ENCODE results near the gene ZNF594.
"Not testable (repeated sequence)": the region's sequence is repeated elsewhere in the genome, so short reads cannot be mapped to it uniquely, and the experiment has no call there.

The ZNF594 gene

DNA sequence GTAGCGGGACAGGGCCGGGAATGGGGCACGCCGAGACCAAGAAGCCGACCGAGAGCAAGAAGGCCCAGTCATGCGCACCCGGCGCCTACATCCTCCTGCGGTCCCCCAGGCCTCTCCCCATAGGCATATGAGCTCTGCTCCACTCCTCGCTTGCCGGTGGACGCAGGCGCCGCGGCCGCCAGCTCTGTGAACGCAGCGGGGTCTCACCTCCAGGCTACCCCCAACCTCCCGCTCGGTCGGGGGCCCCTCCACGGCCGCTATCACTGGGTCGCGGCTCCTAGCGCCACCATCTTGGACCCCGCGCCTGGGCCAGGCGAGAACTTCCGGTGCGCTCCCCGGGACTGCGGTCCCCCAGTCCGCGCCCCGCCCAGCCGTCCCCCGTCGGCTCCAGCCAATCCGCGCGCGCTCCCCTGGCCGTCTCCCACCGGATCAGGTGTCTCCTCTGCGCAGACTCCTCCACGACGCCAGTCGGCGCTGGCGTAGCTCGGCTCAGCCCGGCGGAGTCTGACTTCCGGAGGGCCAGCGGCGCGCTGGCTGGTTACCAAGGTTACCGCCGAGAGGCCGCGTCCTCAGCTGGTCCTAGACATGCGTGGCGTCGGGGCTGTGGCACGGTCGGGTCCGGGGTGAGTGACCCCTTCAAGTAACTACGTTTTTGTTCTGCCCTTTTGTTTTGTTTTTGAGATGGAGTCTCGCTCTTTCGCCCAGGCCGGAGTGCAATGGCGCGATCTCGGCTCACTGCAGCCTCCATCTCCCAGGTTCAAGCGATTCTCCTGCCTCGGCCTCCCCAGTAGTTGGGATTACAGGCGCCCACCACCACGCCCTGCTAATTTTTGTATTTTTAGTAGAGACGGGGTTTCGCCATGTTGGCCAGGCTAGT lies at the start of gene ZNF594:
Gene ZNF594, minus strand, starts transcription at position 328 of the 877 bp plus-strand sequence. CDS start 7,612 bp downstream, outside the sequence.
- peak; percentile 87 for DNase-seq

DNA sequence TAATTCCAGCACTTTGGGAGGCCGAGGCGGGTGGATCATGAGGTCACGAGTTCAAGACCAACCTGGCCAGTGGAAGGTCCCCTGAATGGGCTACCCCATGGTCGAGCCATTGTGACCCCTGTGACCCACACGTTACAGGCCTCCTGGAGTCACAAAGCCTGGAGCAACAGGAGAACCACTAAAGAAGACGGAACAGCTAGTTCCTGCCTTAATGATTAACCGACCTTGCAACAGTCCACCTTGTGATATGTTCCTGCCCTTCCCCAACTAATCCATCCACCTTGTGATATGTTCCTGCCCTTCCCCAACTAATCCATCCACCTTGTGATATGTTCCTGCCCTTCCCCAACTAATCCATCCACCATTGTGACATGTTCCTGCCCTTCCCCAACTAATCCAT lies 48.1 kb upstream of the ZNF594 start:
- DNase-seq = not testable (repeated sequence)

DNA sequence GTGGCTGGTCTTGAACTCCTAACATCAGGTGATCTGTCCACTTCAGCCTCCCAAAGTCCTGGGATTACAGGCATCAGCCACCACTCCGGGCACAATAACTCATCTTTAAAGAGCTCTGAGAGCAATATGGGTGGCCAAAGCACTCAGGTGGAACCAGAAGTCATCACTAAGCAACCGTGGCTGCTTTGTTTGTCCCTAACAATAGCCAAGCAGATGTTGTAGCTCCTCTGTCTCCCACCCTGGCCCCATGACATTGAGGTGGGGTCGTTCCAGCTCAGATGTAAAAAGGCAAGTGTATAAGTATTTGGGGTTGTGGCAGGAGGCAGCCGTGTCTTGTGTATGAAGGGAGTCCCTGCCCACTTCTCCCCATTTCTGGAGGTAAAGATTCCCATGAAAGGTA lies 46.7 kb upstream of the ZNF594 start:
- no peak for DNase-seq

DNA sequence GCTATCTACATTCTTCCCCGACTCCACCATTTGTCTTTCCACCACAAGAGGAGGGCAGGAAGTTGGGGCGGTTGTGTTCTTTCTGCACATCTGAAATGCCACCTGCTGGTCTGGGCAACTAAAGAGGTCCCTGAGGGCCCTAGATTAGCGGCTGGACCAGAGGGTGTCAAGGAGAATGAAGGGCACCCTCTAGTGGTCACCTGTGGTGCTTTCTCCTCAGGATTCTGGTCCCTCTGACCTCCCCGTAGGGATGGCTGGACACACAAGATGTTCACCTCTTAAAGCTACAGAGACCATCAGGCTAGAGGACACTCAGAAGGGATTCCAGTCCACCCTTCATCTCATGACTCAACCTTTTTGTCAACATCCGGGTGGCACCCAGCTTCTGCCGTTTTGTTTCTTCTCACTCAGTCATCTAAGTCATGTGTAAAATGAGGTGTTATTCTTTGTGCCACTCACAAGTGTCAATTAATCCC lies 45.9 kb upstream of the ZNF594 start:
- no peak for DNase-seq

DNA sequence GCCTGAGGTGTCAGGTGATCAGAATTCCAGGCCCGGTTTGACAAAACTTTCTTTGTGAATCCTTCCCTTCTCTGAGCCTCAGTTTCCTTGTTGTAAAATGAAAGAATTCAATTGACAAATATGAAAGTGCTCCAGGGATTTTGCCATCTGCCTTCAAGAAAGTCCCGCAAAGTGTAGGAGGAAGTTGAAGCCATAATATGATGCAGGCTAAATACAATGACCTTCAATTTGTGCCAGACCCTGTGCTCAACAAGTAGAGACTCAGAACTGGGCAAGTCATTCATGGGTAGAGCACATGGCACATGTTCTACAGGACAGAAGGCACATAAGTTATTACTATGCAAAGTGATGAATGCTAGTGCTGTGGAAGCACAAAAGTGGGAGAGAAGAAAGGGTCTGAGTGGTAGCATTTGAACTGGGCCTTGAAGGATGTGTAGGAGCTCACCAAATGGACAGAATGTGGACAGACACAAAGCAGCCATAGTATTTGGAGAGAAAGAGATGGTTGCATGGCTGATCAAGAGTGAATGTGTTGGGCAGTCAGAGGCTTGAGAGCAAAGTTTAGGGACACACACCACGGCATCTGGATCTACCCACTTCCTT lies 45.4 kb upstream of the ZNF594 start:
- no peak for DNase-seq

DNA sequence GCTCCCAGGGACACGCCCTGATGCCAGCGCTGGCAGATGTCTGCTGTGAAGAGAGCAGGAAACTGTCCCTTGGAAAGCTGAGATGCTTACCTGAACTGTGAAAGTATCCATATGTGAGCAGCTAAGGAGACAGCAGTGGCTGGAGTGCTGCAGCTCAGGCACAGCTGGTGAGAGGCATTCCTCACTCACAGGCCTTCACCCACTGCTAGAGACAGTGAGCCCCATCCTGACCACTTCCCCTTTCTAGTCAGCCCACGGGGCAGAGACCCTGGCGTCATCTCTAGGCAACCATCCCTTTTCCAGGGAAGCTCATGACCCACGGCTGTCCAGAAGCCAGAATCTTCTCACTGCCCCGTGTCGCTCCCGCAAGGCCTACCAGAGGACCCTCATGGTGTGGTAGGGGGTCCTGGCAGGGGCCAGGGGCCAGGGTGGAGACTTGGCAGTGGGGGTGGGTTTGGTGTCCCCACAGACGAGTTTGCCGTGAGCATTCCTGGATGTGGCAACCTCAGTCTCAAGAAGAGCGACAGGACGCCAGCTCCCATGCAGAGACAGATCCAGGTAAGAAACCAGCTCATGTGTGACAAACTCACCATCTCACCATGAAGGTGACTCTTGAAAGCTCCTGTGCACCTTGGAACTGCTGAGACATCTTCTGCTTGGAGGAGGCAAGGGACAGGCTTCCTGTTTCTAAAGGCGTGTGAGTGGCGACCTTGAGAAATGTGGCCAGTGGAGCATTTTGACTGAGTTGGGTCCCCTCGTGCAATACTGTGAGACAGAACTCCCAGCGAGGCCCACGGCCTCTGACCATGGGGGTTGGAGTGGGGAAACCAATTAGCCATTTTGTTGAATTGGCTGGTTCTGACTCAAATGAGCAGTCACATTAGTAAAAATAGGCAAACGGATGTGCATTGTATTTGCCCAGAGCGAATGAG lies 43.2 kb upstream of the ZNF594 start, which contains the start of gene SCIMP:
Gene SCIMP, minus strand, starts transcription at position 216 of the 932 bp plus-strand sequence. Its CDS starts 105 bp downstream, at position 111.
- DNase-seq = no peak

DNA sequence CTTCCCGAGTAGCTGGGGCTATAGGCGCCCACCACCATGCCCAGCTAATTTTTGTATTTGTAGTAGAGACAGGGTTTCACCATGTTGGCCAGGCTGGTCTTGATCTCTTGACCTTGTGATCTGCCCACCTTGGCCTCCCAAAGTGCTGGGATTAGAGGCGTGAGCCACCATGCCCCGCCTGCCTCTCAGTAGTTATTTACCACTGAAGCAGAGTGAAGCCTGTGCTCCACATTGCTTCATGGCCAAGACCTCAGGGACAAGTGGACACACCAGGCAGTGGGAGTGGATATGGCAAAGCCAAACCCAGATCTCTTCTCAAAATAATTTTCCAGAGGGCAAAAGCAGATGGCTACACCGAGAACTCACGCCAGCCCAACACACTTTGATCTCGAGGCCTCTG lies 41.8 kb upstream of the ZNF594 start:
- DNase-seq = not testable (repeated sequence)

DNA sequence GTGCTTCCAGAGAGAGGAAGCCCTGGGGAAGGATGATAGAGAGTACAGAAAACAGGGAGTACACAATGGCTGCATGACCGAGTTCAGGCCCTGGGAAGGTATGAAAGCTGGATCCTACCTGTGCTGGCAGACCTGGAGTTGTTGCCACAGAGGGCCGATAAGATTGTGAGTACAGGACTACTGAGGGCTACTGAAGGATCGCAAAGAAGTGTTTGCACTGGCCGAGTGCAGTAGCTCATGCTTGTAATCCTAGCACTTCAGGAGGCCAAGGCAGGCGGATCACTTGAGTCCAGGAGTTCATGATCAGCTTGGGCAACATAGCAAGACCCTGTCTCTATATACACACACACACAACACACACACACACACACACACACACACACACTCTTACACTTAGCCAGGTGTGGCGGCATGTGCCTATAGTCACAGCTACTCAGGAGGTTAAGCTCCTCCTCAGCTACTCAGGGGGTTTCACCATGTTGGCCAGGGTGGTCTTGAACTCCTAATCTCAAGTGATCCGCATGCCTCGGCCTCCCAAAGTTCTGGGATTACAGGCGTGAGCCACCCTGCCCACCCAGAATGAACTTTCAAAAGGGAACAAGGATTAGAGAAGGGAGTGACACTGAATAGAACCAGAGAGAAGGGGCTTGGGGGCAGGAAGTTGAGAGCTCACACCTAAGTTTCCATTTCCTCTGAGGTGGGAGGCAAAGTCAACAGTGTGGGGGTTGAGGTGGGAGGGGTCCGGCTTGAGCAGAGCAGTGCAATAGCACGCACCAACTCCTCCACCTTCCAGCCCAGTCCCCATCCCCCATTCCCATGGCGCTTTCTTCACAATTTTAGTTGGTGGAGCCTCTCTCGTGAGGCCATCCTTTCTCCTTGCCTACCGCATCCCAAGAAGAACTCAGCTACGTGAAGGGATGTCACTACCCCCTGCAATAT lies 35.5 kb upstream of the ZNF594 start:
- no peak for DNase-seq

DNA sequence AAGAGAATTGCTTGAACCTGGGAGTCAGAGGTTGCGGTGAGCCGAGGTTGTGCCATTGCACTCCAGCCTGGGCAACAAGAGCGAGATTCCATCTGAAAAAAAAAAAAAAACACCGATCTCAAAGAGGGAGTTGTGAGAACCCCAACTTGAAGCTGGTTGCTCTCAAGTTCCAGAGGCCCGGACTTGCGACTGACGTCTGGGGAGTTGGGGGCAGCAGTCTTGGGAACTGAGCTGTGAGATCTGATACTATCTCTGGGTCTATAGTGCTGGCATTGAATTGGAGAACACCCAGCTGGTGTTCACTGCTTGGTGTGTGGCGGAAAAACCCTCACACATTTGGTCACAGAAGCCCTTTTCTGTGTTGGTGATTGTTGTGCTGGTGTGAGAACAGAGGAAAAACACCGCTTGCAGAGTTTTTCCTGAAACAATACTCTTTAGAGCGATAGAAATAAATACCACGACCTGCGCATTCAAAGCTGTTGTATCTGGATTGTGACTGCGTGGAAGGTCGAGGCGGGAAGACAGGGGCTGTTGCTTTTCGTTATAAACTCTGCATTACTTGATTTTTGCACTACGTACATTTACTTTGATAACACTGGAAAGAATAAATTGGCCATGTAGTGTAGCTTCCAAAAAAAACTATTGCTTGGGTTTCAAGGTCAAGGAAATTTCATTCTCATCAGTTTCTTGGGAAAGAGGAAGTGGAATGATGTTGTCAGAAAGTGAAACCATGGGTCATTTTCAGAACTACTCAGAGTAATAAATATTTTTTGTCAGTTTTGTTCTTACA lies 34.2 kb upstream of the ZNF594 start:
- no peak for DNase-seq

DNA sequence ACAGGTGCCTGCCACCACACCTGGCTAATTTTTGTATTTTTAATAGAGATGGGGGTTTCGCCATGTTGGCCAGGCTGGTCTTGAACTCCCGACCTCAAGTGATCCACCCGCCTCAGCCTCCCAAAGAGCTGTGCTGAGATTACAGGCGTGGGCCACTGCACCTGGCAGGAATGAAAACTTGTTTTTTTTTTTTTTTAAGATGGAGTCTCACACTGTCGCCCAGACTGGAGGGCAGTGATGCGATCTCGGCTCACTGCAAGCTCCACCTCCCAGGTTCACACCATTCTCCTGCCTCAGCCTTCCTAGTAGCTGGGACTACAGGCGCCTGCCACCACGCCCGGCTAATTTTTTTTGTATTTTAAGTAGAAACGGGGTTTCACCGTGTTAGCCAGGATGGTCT lies 30.2 kb upstream of the ZNF594 start:
- not testable (repeated sequence) for DNase-seq

DNA sequence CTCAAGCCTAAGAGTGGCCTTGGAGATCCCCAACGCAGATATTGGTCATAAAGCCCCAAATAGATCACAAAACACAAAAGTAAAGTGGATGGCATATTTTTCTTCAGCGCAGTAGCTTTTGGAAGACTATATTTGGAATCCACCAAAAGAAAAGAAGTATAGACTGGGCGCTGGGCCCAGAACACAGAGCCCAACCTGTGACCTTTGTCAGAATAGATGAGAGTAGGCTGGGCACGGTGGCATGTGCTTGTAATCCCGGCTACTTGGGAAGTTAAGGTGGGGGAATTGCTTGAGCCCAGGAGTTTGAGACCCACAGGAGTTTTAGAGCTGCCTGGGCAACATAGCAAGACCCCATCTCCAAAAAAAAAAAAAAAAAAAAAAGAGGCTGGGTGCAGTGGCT lies 28.4 kb upstream of the ZNF594 start:
- no peak for DNase-seq

DNA sequence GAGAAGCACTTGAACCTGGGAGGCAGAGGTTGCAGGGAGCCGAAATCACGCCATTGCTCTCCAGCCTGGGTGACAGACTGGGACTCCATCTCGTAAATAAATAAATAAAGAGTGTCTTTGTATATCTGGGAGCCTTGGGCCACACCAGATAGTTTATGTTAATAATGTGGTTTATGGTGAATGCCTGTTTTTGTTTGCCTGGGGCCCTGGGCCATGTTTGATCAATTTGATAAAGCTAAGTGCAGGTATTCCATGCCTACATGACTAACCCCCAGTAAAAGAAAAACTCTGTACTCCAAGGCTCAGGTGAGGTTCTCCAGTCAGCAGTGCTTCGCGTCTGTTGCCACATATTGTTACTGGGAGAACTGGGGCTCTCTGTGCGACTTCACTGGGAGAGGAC lies 27.9 kb upstream of the ZNF594 start:
- DNase-seq = no peak

DNA sequence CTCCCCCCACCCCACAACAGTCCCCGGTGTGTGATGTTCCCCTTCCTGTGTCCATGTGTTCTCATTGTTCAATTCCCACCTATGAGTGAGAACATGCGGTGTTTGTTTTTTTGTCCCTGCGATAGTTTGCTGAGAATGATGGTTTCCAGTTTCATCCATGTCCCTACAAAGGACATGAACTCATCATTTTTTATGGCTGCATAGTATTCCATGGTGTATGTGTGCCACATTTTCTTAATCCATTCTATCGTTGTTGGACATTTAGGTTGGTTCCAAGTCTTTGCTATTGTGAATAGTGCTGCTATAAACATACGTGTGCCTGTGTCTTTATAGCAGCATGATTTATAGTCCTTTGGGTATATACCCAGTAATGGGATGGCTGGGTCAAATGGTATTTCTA lies 25.9 kb upstream of the ZNF594 start:
- DNase-seq = not testable (repeated sequence)

DNA sequence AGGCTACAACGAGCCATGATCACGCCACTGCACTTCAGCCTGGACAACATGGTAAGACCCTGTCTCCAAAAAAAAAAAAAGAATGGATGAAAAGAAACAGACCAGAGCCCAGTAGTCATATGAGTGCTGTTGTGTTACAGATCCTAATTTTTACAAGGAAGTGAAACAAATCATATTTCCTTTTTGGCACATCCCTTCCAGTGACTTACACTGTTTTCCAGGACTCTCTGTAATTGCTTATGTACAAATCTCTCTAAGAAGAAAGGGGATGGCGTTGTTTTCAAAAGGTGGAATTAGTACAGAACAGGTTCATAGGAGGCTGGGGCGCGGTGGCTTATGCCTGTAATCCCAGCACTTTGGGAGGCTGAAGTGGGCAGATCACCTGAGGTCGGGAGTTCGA lies 19.8 kb upstream of the ZNF594 start:
- no peak for DNase-seq

DNA sequence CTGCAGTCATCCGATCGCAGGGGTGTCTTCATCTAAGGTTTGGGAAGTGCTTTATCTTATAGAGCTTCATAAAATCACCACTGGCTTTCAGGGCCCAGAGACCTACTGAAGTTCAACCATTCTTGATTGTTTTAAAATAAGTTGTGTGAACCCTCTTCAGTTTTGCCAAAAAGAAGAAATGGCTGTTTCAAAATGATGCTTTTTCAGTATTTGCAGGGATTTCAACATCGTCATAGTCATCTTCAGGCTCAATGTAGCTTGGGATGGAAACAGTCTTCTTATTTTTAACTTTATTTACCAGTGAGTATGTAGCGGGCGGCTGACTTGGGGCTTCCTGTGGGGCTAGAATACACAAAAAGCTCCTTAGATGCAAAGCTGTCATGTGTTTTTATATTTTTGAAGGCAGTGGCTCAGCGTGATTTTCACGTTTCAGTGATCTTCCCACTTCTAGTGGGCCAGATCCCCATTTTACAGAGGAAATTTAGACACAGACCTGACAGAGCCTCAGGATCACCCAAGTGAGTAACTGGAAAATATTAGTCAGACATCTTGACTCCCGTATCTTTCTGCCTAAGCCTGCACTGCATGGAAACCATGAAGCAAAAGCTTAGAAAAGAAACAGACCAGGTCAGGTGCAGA lies 19.1 kb upstream of the ZNF594 start:
- DNase-seq = no peak

DNA sequence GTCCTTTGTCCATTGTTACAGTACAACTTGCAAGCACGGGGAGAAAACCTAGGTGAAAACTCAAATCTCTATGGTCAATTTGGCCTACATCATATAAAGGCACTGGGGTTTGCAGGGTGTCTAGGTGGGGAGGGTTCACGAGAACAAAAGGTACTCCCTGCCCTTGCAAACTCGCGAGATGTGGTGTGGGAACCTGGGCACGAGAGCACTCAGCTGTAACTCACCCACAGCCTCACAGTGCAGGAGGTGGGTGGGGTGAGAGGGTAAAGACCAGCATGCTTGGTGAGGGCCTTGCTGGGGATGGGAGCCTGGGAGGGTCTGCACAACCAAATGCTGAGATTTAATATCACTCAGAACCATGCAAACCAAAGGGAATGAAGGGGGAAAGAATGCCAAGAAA lies 18.4 kb upstream of the ZNF594 start:
- no peak for DNase-seq

DNA sequence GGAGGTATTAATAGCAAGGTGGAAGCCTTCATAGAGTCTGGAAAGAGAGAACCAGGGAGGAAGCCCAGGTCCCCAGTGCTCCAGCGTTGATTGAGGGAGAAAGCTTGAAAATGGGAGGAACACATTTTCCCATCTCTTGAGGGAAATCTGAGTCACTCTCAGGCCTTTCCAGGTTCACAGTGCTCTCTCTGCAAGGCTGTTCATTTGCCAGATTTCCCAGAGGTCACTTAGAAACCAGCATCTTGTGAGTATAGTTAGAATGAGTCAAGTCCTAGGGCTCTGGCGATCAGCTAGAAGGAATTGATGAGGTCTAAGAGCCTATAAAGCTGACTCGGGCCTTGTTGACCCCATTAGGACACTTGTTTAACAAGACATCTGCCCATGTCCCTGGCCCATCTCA lies 17.7 kb upstream of the ZNF594 start:
- DNase-seq = no peak

DNA sequence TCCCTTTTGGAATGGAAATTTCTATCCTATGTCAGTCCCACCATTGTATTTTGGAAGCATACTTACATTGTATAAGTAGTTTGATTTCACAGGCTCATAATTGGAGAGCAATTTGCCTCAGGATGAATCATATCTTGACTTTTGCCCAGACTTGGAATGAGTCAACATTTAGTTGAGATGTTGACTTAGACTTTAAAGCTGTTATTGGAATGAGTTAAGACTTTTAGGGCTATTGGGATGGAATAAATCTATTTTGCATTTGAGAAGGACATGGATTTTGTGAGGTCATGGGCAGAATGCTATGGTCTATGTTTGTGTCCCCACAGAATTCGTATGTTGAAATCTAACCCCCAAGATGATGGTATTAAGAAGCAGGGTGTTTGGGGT lies 12.2 kb upstream of the ZNF594 start:
- DNase-seq = no peak

DNA sequence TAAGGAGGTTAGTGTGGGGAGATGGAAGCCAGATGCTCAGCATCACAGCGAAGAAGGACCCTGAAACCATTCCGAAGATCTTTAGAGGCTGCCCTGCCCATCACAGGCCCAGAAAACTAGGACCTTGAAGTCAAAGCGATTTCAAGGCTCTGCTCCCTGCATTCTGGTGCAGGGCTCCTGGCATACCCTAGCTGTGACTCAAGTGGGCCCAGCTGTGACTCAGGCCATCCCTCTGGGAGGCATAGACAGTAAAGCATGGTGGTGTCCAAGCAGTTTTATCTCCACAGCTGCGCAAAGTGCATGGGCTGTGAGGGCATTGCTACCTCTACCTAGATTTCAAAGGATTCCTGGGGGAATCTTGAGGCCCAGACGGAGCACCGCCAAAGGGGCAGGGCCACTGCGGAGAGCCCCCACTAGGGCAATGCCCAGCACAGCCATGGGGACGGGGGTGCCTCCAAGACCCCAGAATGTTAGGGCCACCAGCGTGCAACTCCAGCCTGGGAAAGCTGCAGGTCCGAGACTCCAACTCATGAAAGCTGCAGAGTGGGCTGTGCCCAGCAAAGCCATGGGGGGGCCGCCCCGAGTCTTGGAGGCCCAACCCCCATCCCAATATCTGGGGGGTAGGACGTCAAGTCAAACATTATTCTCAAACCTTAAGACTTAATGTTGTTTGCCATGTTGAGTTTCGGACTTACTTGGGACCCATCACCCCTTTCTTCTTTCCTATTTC lies 11.7 kb upstream of the ZNF594 start:
- no peak for DNase-seq

DNA sequence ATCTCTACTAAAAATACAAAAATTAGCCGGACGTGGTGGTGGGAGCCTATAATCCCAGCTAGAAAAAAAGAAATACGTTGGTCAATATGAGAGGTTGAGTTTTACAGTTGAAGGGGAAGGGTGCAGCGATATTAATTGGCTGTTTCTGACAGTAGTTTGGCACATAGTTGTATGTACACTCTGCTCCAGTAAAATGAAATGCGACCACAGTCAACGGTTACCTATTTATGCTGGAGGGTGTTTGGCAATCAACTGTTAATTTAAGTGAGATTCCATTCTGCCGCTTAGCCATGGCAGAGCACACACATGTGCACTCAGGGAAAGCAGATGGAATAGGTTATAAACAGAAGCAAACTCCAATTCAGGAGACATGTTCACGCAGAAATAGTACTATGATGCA lies 9.3 kb upstream of the ZNF594 start:
- DNase-seq = no peak

Data from DMS79 treated with DMSO at 0.1 percent for 48 hours (cell line).